ENCODE data around the gene MAPKAPK3. TPM values are rescaled to one million over a fixed set of nuclear protein-coding genes. Genes with fewer than 3 reads are reported as not detected.

The MAPKAPK3 gene
- total RNA-seq, 1 donor from 2014 or later = 40.3 TPM

DNA sequence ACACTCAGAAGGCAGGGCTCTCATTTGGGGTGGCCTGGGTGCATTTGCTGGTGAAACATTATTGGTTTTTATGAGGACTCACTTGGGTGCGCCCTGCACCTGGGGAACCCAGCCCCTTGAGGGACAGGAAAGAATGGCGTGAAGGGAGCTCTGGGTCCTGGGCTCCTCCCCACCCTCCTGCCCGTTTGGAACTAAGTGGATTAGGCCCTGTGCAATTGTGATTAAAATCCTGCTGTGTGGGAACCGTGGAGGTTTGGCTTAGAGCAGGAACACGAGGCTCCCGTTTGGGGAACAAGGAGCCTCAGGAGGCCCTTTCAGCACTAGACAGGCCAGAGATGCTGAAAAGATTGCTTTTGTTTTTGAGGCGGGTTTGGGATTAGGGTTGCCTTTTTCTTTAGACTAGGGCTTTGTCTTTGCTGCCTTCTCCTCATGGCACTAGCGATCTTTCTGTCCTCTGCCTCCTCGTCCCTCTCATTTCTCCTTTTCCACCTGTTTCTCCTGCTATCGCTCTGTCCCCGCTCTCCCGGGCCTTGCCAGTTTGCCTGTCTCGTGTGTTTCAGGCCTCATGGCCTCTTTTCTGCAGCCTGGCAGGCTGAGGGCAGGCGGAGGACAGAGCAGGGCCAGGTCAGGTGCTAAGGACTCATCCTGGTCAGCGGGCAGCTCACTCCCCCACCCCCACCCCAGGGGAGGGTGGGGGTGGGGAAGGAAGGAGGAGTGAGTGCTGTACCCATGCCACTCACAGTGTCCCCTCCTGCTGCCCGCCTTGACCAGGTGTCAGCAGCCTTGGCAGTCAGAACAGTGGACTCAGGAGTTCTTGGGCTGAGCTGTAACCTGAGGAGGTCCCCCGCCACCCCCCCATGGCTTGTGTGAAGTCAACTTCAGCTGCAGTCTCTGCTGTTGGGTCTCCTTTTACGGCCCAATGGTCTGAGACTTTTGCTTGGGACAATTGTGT, 8.6 kb downstream of the MAPKAPK3 start:
- Mint-ChIP-seq H3K4me1 (ENCODE audit: unreplicated experiment) (peaks cover 21% of the 10 kb centered on the region), H3K9me3 (no peaks in the 10 kb centered on the region), H3K4me3 (no peak overlapping the region), H3K27me3 (no peaks in the 10 kb centered on the region), H3K36me3 (peaks cover 4% of the 10 kb centered on the region), H3K27ac (peak overlapping the region; percentile 71)
- TF ChIP-seq, protein P1, sequence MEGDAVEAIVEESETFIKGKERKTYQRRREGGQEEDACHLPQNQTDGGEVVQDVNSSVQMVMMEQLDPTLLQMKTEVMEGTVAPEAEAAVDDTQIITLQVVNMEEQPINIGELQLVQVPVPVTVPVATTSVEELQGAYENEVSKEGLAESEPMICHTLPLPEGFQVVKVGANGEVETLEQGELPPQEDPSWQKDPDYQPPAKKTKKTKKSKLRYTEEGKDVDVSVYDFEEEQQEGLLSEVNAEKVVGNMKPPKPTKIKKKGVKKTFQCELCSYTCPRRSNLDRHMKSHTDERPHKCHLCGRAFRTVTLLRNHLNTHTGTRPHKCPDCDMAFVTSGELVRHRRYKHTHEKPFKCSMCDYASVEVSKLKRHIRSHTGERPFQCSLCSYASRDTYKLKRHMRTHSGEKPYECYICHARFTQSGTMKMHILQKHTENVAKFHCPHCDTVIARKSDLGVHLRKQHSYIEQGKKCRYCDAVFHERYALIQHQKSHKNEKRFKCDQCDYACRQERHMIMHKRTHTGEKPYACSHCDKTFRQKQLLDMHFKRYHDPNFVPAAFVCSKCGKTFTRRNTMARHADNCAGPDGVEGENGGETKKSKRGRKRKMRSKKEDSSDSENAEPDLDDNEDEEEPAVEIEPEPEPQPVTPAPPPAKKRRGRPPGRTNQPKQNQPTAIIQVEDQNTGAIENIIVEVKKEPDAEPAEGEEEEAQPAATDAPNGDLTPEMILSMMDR (conservative IDR thresholded peaks at IDR 0.05) = no peak
- DNase-seq (ENCODE audit: extremely low spot score, unreplicated experiment) = no peak

DNA sequence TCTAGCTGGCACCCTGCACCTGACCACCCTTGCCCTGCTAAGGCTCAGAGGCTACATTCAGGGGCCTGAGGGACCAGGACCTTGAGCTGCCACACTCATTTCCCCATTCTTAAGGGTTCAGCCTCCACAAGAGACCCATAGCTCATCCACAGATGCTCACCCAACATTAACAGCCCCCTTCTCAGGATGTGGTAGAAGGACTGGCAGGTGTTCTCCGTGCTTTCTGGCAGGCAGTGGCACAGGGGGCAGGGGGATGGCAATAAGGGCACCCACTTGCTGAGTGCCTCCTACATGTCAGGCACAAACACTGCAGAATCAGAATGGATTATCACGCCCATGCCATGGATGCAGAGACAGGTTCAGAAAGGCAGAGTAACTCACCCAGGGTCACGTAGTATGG, 9.4 kb downstream of the MAPKAPK3 start:
- no peak overlapping the region for H3K4me3 Mint-ChIP-seq
- peaks cover 23% of the 10 kb centered on the region for H3K4me1 Mint-ChIP-seq (ENCODE audit: unreplicated experiment)
- no peak for DNase-seq (ENCODE audit: extremely low spot score, unreplicated experiment)
- TF ChIP-seq, protein P1 (conservative IDR thresholded peaks at IDR 0.05) = no peak
- H3K27me3 Mint-ChIP-seq = no peaks in the 10 kb centered on the region
- H3K27ac Mint-ChIP-seq = no peak overlapping the region
- H3K9me3 Mint-ChIP-seq = no peaks in the 10 kb centered on the region
- no peaks in the 10 kb centered on the region for H3K36me3 Mint-ChIP-seq

DNA sequence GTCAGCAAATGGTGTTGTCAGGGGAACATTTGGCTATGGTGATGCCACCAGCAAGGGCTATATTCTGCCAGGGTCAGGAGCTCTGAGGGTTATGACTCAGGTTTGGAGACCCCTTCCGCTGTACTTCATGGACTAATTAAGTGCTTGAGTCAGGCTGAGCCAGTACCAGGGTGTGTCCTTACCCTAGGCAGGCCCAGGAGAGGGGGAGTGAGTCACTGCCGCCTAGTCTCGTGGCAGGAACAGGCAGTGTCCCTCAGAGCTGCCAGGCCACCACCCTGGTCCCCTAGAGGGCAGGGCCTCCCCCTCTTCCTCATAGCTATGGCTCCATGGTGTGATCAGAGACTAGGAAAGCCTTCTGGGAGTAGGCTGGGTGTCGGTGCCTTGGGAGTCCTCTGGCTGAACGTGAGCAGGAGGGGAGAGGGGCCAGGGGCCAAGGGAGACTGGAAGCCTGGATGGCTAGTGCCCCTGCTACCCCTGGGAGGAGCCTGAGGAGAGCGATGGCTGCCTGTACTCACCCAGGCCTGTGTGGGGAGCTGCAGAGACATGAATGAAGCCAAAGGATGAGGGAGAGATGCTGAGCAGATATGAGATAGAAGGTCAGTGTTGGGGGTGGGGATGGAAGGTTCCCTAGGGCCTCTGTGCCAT, 10.6 kb downstream of the MAPKAPK3 start:
- no peaks in the 10 kb centered on the region for H3K27me3 Mint-ChIP-seq

DNA sequence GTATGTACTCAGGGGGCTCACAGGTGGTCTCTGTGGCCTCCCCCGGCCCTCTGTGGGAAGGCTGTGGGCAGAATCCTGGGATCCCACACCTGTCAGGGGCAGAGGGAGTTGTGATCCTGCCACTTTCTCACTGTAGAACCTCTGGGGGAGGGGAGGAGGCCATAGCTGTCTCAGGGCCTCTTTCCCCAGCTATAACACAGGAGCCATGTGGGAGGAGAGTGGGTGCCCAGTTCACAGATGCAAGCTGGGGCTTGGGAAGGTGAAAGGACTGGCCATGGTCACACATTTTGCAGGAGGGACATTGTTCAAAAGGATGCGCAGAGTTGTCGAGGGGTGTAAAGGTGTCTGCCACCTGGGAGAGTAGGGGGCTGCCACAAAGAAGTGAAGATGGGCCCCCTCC, 11.7 kb downstream of the MAPKAPK3 start:
- Mint-ChIP-seq H3K27ac (no peak overlapping the region), H3K4me3 (no peak overlapping the region), H3K36me3 (no peaks in the 10 kb centered on the region), H3K4me1 (ENCODE audit: unreplicated experiment) (peaks cover 39% of the 10 kb centered on the region), H3K27me3 (no peaks in the 10 kb centered on the region), H3K9me3 (no peaks in the 10 kb centered on the region)
- TF ChIP-seq, protein P1 (conservative IDR thresholded peaks at IDR 0.05) = no peak
- DNase-seq (ENCODE audit: extremely low spot score, unreplicated experiment) = no peak

More for the DNA sequence above, 10.6 kb downstream of the MAPKAPK3 start:
- H3K27ac Mint-ChIP-seq = no peak overlapping the region
- no peak for DNase-seq (ENCODE audit: extremely low spot score, unreplicated experiment)
- peaks cover 30% of the 10 kb centered on the region for H3K4me1 Mint-ChIP-seq (ENCODE audit: unreplicated experiment)
- TF ChIP-seq, protein P1 (conservative IDR thresholded peaks at IDR 0.05) = peak; percentile 45
- H3K36me3 Mint-ChIP-seq = no peaks in the 10 kb centered on the region
- no peaks in the 10 kb centered on the region for H3K9me3 Mint-ChIP-seq
- no peak overlapping the region for H3K4me3 Mint-ChIP-seq

DNA sequence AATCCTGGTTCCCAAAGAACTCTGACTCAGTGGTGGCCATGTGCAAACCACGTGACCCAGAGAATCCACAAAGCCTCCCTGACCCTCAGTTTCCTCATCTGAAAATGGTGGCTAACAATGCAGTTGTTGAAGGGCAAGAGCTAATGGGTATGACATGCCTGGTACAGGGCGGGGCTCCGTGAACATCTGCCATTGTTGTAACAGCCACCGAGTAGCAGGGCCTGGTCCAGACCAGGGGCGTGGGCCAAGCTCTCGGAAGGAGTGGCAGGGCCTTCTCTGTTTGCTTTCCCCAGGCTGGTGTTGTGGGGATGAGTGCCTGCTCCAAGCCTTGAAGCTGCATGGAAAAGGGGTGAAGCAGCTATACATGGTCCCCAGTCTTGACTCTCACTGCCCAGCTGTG, 13.4 kb downstream of the MAPKAPK3 start:
- Mint-ChIP-seq H3K27me3 (no peaks in the 10 kb centered on the region), H3K27ac (no peak overlapping the region), H3K4me3 (no peak overlapping the region), H3K4me1 (ENCODE audit: unreplicated experiment) (peaks cover 29% of the 10 kb centered on the region), H3K36me3 (no peaks in the 10 kb centered on the region), H3K9me3 (no peaks in the 10 kb centered on the region)
- TF ChIP-seq, protein P1 (conservative IDR thresholded peaks at IDR 0.05) = no peak
- DNase-seq (ENCODE audit: extremely low spot score, unreplicated experiment) = no peak

All from type B pancreatic cell (in vitro differentiated cells).